Fibroblast of lung (primary cell): ENCODE data around the gene JADE2. TPM values are rescaled to one million over a fixed set of nuclear protein-coding genes. Genes with fewer than 3 reads are reported as not detected.

Source experiments
- DNase-seq, 2 donors: peaks; one replicate each; pipeline versions ENCODE4 v3.0.0 to v3.0.0-alpha.2; 2010; ENCODE audit warnings: low read depth in 2 of 2
- H2AFZ ChIP-seq: 2 replicates; pipeline ENCODE4 v1.5.1; 2012; ENCODE audit warnings: low read length, control low read depth, inconsistent platforms
- H3K27ac ChIP-seq: 2 replicates; pipeline ENCODE4 v1.5.1; 2011; ENCODE audit warnings: low read length, control low read depth; ENCODE audit not compliant: insufficient read depth
- H3K27me3 ChIP-seq: 2 replicates; pipeline ENCODE4 v1.5.1; 2011; ENCODE audit warnings: mild to moderate bottlenecking, low read length; ENCODE audit not compliant: control insufficient read depth, insufficient read depth
- H3K36me3 ChIP-seq: 2 replicates; pipeline ENCODE4 v1.5.1; 2011; ENCODE audit warnings: low read length; ENCODE audit not compliant: control insufficient read depth, insufficient read depth
- H3K4me1 ChIP-seq: 2 replicates; pipeline ENCODE4 v1.5.1; 2011; ENCODE audit warnings: low read length; ENCODE audit not compliant: control insufficient read depth, insufficient read depth; ENCODE audit errors: extremely low read depth
- H3K4me2 ChIP-seq: 2 replicates; pipeline ENCODE4 v1.5.1; 2011; ENCODE audit warnings: low read length, control low read depth; ENCODE audit not compliant: insufficient read depth; ENCODE audit errors: extremely low read depth
- H3K4me3 ChIP-seq, 4 experiments: fragments of 200-600 bp in 1 of 4; sonication (generic) in 1 of 4; replicated peaks in 1 of 4; 2 replicates each; pipeline ENCODE4 v1.5.1; 2011 to 2016; ENCODE audit warnings: low read length in 4 of 4, low read depth in 3 of 4, mild to moderate bottlenecking in 3 of 4, control low read depth in 2 of 4, inconsistent platforms in 1 of 4, mixed read lengths in 1 of 4; ENCODE audit not compliant: insufficient read depth in 1 of 4; ENCODE audit errors: control extremely low read depth in 1 of 4
- H3K79me2 ChIP-seq: 2 replicates; pipeline ENCODE4 v1.5.1; 2012; ENCODE audit warnings: mild to moderate bottlenecking, low read length, inconsistent platforms; ENCODE audit not compliant: control insufficient read depth, insufficient read depth
- H3K9ac ChIP-seq: 2 replicates; pipeline ENCODE4 v1.5.1; 2011; ENCODE audit warnings: mild to moderate bottlenecking, low read length, control low read depth; ENCODE audit not compliant: insufficient read depth
- H3K9me3 ChIP-seq: 2 replicates; pipeline ENCODE4 v1.5.1; 2012; ENCODE audit warnings: low read depth, low read length; ENCODE audit not compliant: control insufficient read depth, insufficient read depth
- H4K20me1 ChIP-seq: 2 replicates; pipeline ENCODE4 v1.5.1; 2011; ENCODE audit warnings: low read length; ENCODE audit not compliant: control insufficient read depth, insufficient read depth; ENCODE audit errors: extremely low read depth
- CTCF ChIP-seq, 2 donors: IDR thresholded peaks in 1 of 2; conservative IDR thresholded peaks in 1 of 2; 1 replicate in 1 of 2; 2 replicates in 1 of 2; pipeline ENCODE4 v1.5.1; 2011 to 2012; ENCODE audit warnings: low read length in 2 of 2, control low read depth in 1 of 2, inconsistent platforms in 1 of 2, low read depth in 1 of 2, mild to moderate bottlenecking in 1 of 2
- EZH2 ChIP-seq: IDR thresholded peaks from 2 replicates; pipeline ENCODE4 v1.5.1; 2012; ENCODE audit warnings: low read length, control low read depth, mild to moderate bottlenecking; ENCODE audit errors: missing control alignments
- polyA plus RNA-seq, 2 donors: library from polyadenylated mRNA; depleted of rRNA in 1 of 2; stranded (reverse) in 1 of 2; unstranded in 1 of 2; fragments of >200 nt; gene quantifications; 2 replicates each; pipeline ENCODE4 v1.2.1, GENCODE V29; 2011 to 2012; ENCODE audit warnings: missing spikeins in 1 of 2
- total RNA-seq: library from RNA; depleted of rRNA; stranded (reverse); fragments of >200 nt; gene quantifications from 2 replicates; pipeline ENCODE4 v1.2.1, GENCODE V29; 2014

Gene JADE2
- total and polyA plus RNA-seq, 2 donors (not counting 1 experiment from before 2014, with no cell fraction given), result 10.0 to 45.9 TPM

- Histone ChIP-seq H3K4me3 (no peak overlapping the region), H3K27ac (peak overlapping the region; percentile 68), H3K27me3 (no peaks in the 10 kb centered on the region), H3K4me1 (peaks cover 40% of the 10 kb centered on the region), H3K9me3 (no peaks in the 10 kb centered on the region), H2AFZ (no peak overlapping the region), H4K20me1 (no peaks in the 10 kb centered on the region), H3K9ac (no peak overlapping the region), H3K79me2 (peaks cover 10% of the 10 kb centered on the region), H3K4me2 (no peak overlapping the region), H3K36me3 (peaks cover 10% of the 10 kb centered on the region)
- DNase-seq, result no peak
- no peak for TF ChIP-seq EZH2
- no peak for TF ChIP-seq CTCF (conservative IDR thresholded peaks at IDR 0.05 in 1 of 2, IDR thresholded peaks at IDR 0.05 in 1 of 2; ENCODE audit: low read depth in 1 of 2, low read length in 2 of 2)
These were observed 31.5 kb downstream of the JADE2 start for GRCh38 chr5:134556994-134557393.

- Histone ChIP-seq H4K20me1 (no peaks in the 10 kb centered on the region), H3K9me3 (no peaks in the 10 kb centered on the region), H3K27ac (no peak overlapping the region), H3K4me2 (no peak overlapping the region), H2AFZ (no peak overlapping the region), H3K4me3 (no peak overlapping the region), H3K36me3 (peaks cover 24% of the 10 kb centered on the region), H3K9ac (no peak overlapping the region), H3K27me3 (no peaks in the 10 kb centered on the region), H3K4me1 (peaks cover 22% of the 10 kb centered on the region), H3K79me2 (peaks cover 10% of the 10 kb centered on the region)
- TF ChIP-seq CTCF (conservative IDR thresholded peaks at IDR 0.05 in 1 of 2, IDR thresholded peaks at IDR 0.05 in 1 of 2; ENCODE audit: low read depth in 1 of 2, low read length in 2 of 2), result no peak
- TF ChIP-seq EZH2, result no peak
- DNase-seq, result no peak
These were observed 34.2 kb downstream of the JADE2 start for GRCh38 chr5:134559672-134560071.

DNA sequence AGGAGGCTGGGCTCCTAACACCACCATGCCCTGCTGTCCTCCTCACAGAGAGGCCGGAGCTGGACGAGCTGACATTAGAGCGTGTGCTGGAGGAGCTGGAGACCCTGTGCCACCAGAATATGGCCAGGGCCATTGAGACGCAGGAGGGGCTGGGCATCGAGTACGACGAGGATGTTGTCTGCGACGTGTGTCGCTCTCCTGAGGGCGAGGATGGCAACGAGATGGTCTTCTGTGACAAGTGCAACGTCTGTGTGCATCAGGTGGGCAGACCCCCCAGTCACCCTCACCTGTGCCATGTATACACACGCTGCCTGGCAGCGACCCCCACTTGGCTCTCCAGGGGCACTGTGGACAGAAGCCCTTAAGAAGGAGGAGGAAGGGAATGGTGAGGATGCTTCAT lies 35.2 kb downstream of the JADE2 start:
- Histone ChIP-seq H3K27me3 (no peaks in the 10 kb centered on the region), H4K20me1 (no peaks in the 10 kb centered on the region), H3K27ac (no peak overlapping the region), H3K36me3 (peaks cover 27% of the 10 kb centered on the region), H2AFZ (no peak overlapping the region), H3K4me2 (no peak overlapping the region), H3K9me3 (no peaks in the 10 kb centered on the region), H3K9ac (no peak overlapping the region), H3K79me2 (peaks cover 10% of the 10 kb centered on the region), H3K4me3 (no peak overlapping the region), H3K4me1 (peaks cover 13% of the 10 kb centered on the region)
- TF ChIP-seq EZH2, result no peak
- no peak for TF ChIP-seq CTCF (conservative IDR thresholded peaks at IDR 0.05 in 1 of 2, IDR thresholded peaks at IDR 0.05 in 1 of 2; ENCODE audit: low read depth in 1 of 2, low read length in 2 of 2)
- no peak for DNase-seq
